HepG2 (cell line): ENCODE results near the gene EIF4G3.

Source experiments
- DPF2 ChIP-seq: sonication (generic); formaldehyde crosslinking; IDR thresholded peaks from 2 replicates; pipeline ENCODE4 v1.4.0; 2020; ENCODE audit warnings: mild to moderate bottlenecking, low read depth, missing genetic modification reagents, borderline replicate concordance
- EZH2 ChIP-seq: conservative IDR thresholded peaks from 2 replicates; pipeline ENCODE4 v1.6.1; 2012; ENCODE audit warnings: mild to moderate bottlenecking, low read depth, low read length, moderate library complexity
- MTA3 ChIP-seq: sonication (generic); formaldehyde crosslinking; IDR thresholded peaks from 2 replicates; pipeline ENCODE4 v1.4.0; 2020; ENCODE audit warnings: missing genetic modification reagents
- PAX8 ChIP-seq: sonication (generic); formaldehyde crosslinking; IDR thresholded peaks from 2 replicates; pipeline ENCODE4 v1.8.0; 2022; ENCODE audit warnings: mild to moderate bottlenecking, missing genetic modification reagents, borderline replicate concordance
- PHF8 ChIP-seq: sonication (generic); formaldehyde crosslinking; IDR thresholded peaks from 2 replicates; pipeline ENCODE4 v1.5.0; 2020; ENCODE audit warnings: missing genetic modification reagents
- SP1 ChIP-seq, 2 experiments: fragments of 450-650 bp in 1 of 2; sonication (generic) in 1 of 2; formaldehyde crosslinking in 1 of 2; IDR thresholded peaks; 2 replicates each; pipeline versions ENCODE4 v1.4.0 to v1.6.1; 2016 to 2020; ENCODE audit warnings: missing genetic modification reagents in 1 of 2
- YY1 ChIP-seq: IDR thresholded peaks from 2 replicates; pipeline ENCODE4 v1.6.1; 2011; ENCODE audit warnings: low read length, low read depth, moderate library complexity, mild to moderate bottlenecking; ENCODE audit not compliant: insufficient read depth, insufficient replicate concordance
- ZFP36 ChIP-seq: fragments of 150-350 bp; IDR thresholded peaks from 2 replicates; pipeline ENCODE4 v1.6.1; 2018; ENCODE audit warnings: borderline replicate concordance, low read length, low read depth; ENCODE audit not compliant: partially characterized antibody
- ZNF335 ChIP-seq: sonication (generic); formaldehyde crosslinking; IDR thresholded peaks from 2 replicates; pipeline ENCODE4 v1.4.0; 2020; ENCODE audit warnings: missing genetic modification reagents
- ZSCAN22 ChIP-seq: sonication (generic); formaldehyde crosslinking; IDR thresholded peaks from 2 replicates; pipeline ENCODE4 v1.4.0; 2020; ENCODE audit warnings: mild to moderate bottlenecking, missing genetic modification reagents
- TF ChIP-seq, protein P1 (sequence below): sonication (generic); formaldehyde crosslinking; IDR thresholded peaks from 2 replicates; pipeline ENCODE4 v1.5.0; 2020; ENCODE audit warnings: mild to moderate bottlenecking, missing genetic modification reagents, moderate library complexity
- TF ChIP-seq, protein P2 (sequence below): sonication (generic); formaldehyde crosslinking; IDR thresholded peaks from 2 replicates; pipeline ENCODE4 v1.5.1; 2020; ENCODE audit warnings: mild to moderate bottlenecking, missing genetic modification reagents, borderline replicate concordance

GRCh38 chr1:21032741-21033140 lies 144.0 kb downstream of the EIF4G3 start:
- TF ChIP-seq YY1 (no peak), ZNF335 (CRISPR knock-in tag) (no peak), PHF8 (CRISPR knock-in tag) (no peak), ZSCAN22 (CRISPR knock-in tag) (no peak), MTA3 (no peak), EZH2 (no peak), DPF2 (CRISPR knock-in tag) (no peak), PAX8 (CRISPR knock-in tag) (no peak), ZFP36 (no peak), SP1 (IDR thresholded peaks at IDR 0.05) (no peak), SP1 (CRISPR knock-in tag; IDR thresholded peaks at IDR 0.05) (no peak)
- TF ChIP-seq, protein P1, sequence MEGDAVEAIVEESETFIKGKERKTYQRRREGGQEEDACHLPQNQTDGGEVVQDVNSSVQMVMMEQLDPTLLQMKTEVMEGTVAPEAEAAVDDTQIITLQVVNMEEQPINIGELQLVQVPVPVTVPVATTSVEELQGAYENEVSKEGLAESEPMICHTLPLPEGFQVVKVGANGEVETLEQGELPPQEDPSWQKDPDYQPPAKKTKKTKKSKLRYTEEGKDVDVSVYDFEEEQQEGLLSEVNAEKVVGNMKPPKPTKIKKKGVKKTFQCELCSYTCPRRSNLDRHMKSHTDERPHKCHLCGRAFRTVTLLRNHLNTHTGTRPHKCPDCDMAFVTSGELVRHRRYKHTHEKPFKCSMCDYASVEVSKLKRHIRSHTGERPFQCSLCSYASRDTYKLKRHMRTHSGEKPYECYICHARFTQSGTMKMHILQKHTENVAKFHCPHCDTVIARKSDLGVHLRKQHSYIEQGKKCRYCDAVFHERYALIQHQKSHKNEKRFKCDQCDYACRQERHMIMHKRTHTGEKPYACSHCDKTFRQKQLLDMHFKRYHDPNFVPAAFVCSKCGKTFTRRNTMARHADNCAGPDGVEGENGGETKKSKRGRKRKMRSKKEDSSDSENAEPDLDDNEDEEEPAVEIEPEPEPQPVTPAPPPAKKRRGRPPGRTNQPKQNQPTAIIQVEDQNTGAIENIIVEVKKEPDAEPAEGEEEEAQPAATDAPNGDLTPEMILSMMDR, result no peak
- TF ChIP-seq, protein P2, sequence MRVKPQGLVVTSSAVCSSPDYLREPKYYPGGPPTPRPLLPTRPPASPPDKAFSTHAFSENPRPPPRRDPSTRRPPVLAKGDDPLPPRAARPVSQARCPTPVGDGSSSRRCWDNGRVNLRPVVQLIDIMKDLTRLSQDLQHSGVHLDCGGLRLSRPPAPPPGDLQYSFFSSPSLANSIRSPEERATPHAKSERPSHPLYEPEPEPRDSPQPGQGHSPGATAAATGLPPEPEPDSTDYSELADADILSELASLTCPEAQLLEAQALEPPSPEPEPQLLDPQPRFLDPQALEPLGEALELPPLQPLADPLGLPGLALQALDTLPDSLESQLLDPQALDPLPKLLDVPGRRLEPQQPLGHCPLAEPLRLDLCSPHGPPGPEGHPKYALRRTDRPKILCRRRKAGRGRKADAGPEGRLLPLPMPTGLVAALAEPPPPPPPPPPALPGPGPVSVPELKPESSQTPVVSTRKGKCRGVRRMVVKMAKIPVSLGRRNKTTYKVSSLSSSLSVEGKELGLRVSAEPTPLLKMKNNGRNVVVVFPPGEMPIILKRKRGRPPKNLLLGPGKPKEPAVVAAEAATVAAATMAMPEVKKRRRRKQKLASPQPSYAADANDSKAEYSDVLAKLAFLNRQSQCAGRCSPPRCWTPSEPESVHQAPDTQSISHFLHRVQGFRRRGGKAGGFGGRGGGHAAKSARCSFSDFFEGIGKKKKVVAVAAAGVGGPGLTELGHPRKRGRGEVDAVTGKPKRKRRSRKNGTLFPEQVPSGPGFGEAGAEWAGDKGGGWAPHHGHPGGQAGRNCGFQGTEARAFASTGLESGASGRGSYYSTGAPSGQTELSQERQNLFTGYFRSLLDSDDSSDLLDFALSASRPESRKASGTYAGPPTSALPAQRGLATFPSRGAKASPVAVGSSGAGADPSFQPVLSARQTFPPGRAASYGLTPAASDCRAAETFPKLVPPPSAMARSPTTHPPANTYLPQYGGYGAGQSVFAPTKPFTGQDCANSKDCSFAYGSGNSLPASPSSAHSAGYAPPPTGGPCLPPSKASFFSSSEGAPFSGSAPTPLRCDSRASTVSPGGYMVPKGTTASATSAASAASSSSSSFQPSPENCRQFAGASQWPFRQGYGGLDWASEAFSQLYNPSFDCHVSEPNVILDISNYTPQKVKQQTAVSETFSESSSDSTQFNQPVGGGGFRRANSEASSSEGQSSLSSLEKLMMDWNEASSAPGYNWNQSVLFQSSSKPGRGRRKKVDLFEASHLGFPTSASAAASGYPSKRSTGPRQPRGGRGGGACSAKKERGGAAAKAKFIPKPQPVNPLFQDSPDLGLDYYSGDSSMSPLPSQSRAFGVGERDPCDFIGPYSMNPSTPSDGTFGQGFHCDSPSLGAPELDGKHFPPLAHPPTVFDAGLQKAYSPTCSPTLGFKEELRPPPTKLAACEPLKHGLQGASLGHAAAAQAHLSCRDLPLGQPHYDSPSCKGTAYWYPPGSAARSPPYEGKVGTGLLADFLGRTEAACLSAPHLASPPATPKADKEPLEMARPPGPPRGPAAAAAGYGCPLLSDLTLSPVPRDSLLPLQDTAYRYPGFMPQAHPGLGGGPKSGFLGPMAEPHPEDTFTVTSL (CRISPR knock-in tag), result no peak
